ENCODE measurements around the gene MXRA8. TPM values are rescaled to one million over a fixed set of nuclear protein-coding genes. Genes with fewer than 3 reads are reported as not detected.

The MXRA8 gene
- total and polyA plus RNA-seq, 2 donors from 2014 or later, result 26.0 to 64.7 TPM

GRCh38 chr1:1397839-1398523, 39.6 kb upstream of the MXRA8 start:
- Histone ChIP-seq H3K9ac (ENCODE audit: low read length in 3 of 3) (peak overlapping the region in 2 of 3 donors; percentile 63 to 75), H3K27me3 (ENCODE audit: control insufficient read depth, insufficient read depth, low read length) (no peaks in the 10 kb centered on the region), H3K36me3 (ENCODE audit: control insufficient read depth in 2 of 3, insufficient read depth in 3 of 3, low read length in 3 of 3) (peaks cover 12 to 44% (median 26%) of the 10 kb centered on the region in 3 donors), H3K27ac (ENCODE audit: low read depth in 2 of 2, low read length in 2 of 2) (peak overlapping the region in 1 of 2 donors; percentile 4), H3K9me3 (ENCODE audit: control insufficient read depth in 2 of 3, insufficient read depth in 1 of 3, low read length in 3 of 3) (no peaks in the 10 kb centered on the region), H3K4me3 (ENCODE audit: low read length in 3 of 3) (peak overlapping the region; percentile 86 to 95 (median 86)), H3K4me1 (ENCODE audit: control insufficient read depth in 2 of 3, insufficient read depth in 2 of 3, low read depth in 1 of 3, low read length in 3 of 3) (peaks cover 4 to 22% (median 13%) of the 10 kb centered on the region in 3 donors)
- no peak for TF ChIP-seq CTCF (IDR thresholded peaks at IDR 0.05; ENCODE audit: borderline replicate concordance, extremely low read depth, insufficient read depth)
- intact Hi-C loops (cut with DNase I), result no loop called here
- DNase-seq, result peak in 1 of 5 donors; percentile 56
- FAIRE-seq, result no peak

DNA sequence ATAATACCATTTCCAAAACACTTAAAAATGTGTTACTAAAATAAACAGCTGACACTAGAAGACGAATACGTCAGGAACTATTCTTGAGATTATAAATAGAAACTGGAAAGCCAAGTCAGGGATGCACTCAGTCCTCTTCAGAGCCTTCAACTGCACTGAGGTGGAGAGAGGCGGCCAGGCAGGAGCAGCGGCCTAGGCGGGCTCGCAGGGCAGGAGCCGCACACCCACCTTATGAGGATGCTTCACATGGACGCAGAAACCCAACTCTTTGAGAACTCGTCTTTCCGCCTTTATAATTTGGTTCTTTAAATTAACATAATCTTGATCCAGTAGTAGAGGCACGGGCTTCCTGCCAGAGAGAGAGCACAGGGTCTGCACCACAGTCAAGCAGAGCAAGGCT, 36.8 kb upstream of the MXRA8 start:
- Histone ChIP-seq H3K4me3 (ENCODE audit: low read length in 3 of 3) (no peak overlapping the region), H3K27ac (ENCODE audit: low read depth in 2 of 2, low read length in 2 of 2) (no peak overlapping the region), H3K9ac (ENCODE audit: low read length in 3 of 3) (no peak overlapping the region), H3K27me3 (ENCODE audit: control insufficient read depth, insufficient read depth, low read length) (no peaks in the 10 kb centered on the region), H3K9me3 (ENCODE audit: control insufficient read depth in 2 of 3, insufficient read depth in 1 of 3, low read length in 3 of 3) (no peaks in the 10 kb centered on the region), H3K4me1 (ENCODE audit: control insufficient read depth in 2 of 3, insufficient read depth in 2 of 3, low read depth in 1 of 3, low read length in 3 of 3) (peaks cover under 1 to 15% (median 7%) of the 10 kb centered on the region in 3 donors), H3K36me3 (ENCODE audit: control insufficient read depth in 2 of 3, insufficient read depth in 3 of 3, low read length in 3 of 3) (peaks cover 17 to 58% (median 45%) of the 10 kb centered on the region in 3 donors)
- no peak for TF ChIP-seq CTCF (IDR thresholded peaks at IDR 0.05; ENCODE audit: borderline replicate concordance, extremely low read depth, insufficient read depth)
- FAIRE-seq (no peak), DNase-seq (no peak)
- intact Hi-C loops (cut with DNase I), result no loop called here

- no peak overlapping the region for H3K27ac ChIP-seq (ENCODE audit: low read depth in 2 of 2, low read length in 2 of 2)
- intact Hi-C loops (cut with DNase I), result no loop called here
- peaks cover 0 to 11% (median 7%) of the 10 kb centered on the region in 3 donors for H3K4me1 ChIP-seq (ENCODE audit: control insufficient read depth in 2 of 3, insufficient read depth in 2 of 3, low read depth in 1 of 3, low read length in 3 of 3)
- H3K27me3 ChIP-seq (ENCODE audit: control insufficient read depth, insufficient read depth, low read length), result no peaks in the 10 kb centered on the region
- H3K9me3 ChIP-seq (ENCODE audit: control insufficient read depth in 2 of 3, insufficient read depth in 1 of 3, low read length in 3 of 3), result no peaks in the 10 kb centered on the region
- DNase-seq, result peak in 1 of 5 donors; percentile 3
- H3K36me3 ChIP-seq (ENCODE audit: control insufficient read depth in 2 of 3, insufficient read depth in 3 of 3, low read length in 3 of 3), result peaks cover 22 to 62% (median 49%) of the 10 kb centered on the region in 3 donors
- no peak for TF ChIP-seq CTCF (IDR thresholded peaks at IDR 0.05; ENCODE audit: borderline replicate concordance, extremely low read depth, insufficient read depth)
- no peak overlapping the region for H3K9ac ChIP-seq (ENCODE audit: low read length in 3 of 3)
- H3K4me3 ChIP-seq (ENCODE audit: low read length in 3 of 3), result no peak overlapping the region
- no peak for FAIRE-seq
Observed at GRCh38 chr1:1394116-1394515, 35.8 kb upstream of the MXRA8 start.

All from kidney (tissue), 14 donors.